NK-92 (cell line): Measurements from ENCODE around the gene CDK2.
"Not testable (repeated sequence)": the region's sequence is repeated elsewhere in the genome, so short reads cannot be mapped to it uniquely, and the experiment has no call there.

ENCODE experiments used
- DNase-seq: peaks from one replicate; lab custom pipeline; 2025; ENCODE audit not compliant: unreplicated experiment; lab: John Stamatoyannopoulos, UW

Gene CDK2

GRCh38 chr12:55979069-55979468, 12.4 kb downstream of the CDK2 start:
- no peak for DNase-seq

- DNase-seq, result not testable (repeated sequence)
These were observed 15.3 kb downstream of the CDK2 start for GRCh38 chr12:55981882-55982281.

GRCh38 chr12:55982319-55982936, 15.8 kb downstream of the CDK2 start:
- DNase-seq, result no peak

- no peak for DNase-seq
These were observed 16.7 kb downstream of the CDK2 start for GRCh38 chr12:55983232-55983842.

- no peak for DNase-seq
These were observed 18.2 kb downstream of the CDK2 start for GRCh38 chr12:55984861-55985260.

- DNase-seq, result no peak
These were observed 18.7 kb downstream of the CDK2 start for GRCh38 chr12:55985341-55985740.

- not testable (repeated sequence) for DNase-seq
These were observed 19.3 kb downstream of the CDK2 start for GRCh38 chr12:55985976-55986375.

GRCh38 chr12:55991110-55991509, 24.5 kb downstream of the CDK2 start:
- DNase-seq, result no peak

GRCh38 chr12:55993230-55993853, 26.7 kb downstream of the CDK2 start:
- DNase-seq, result no peak

GRCh38 chr12:55995366-55995765, 28.7 kb downstream of the CDK2 start:
- no peak for DNase-seq

GRCh38 chr12:55996201-55996714, 29.6 kb downstream of the CDK2 start:
- DNase-seq, result no peak

GRCh38 chr12:55996715-55997534, 30.3 kb downstream of the CDK2 start, which contains the start of gene SUOX:
SUOX (plus strand) TSS chr12:55997276; CDS start chr12:56002222, 4,946 bp downstream.
- DNase-seq, result no peak

- DNase-seq, result no peak
These were observed 30.9 kb downstream of the CDK2 start for GRCh38 chr12:55997535-55997859.

GRCh38 chr12:55999522-55999921, 32.9 kb downstream of the CDK2 start:
- DNase-seq, result not testable (repeated sequence)

GRCh38 chr12:55999999-56000540, 33.4 kb downstream of the CDK2 start:
- DNase-seq, result not testable (repeated sequence)

- no peak for DNase-seq
These were observed 35.0 kb downstream of the CDK2 start for GRCh38 chr12:56001487-56002100.

GRCh38 chr12:56003376-56003775, 36.7 kb downstream of the CDK2 start:
- DNase-seq, result not testable (repeated sequence)

GRCh38 chr12:56004211-56004610, 37.6 kb downstream of the CDK2 start:
- DNase-seq, result no peak

GRCh38 chr12:56007564-56008559, 41.2 kb downstream of the CDK2 start:
- DNase-seq, result no peak
